Mucosa of rectum (tissue), 2 donors: ENCODE results near the gene TEAD1.

Experiments
- H3K27ac ChIP-seq, 2 donors: one replicate each; pipeline ENCODE4 v1.7.0; 2013; ENCODE audit warnings: inconsistent platforms in 2 of 2, low read depth in 2 of 2, low read length in 2 of 2
- H3K27me3 ChIP-seq, 2 donors: one replicate each; pipeline ENCODE4 v1.7.0; 2013; ENCODE audit warnings: low read length in 2 of 2; ENCODE audit not compliant: control insufficient read depth in 2 of 2, insufficient read depth in 2 of 2
- H3K36me3 ChIP-seq, 2 donors: one replicate each; pipeline ENCODE4 v1.7.0; 2013; ENCODE audit warnings: low read length in 2 of 2; ENCODE audit not compliant: control insufficient read depth in 2 of 2, insufficient read depth in 2 of 2
- H3K4me1 ChIP-seq, 2 donors: one replicate each; pipeline ENCODE4 v1.7.0; 2013; ENCODE audit warnings: low read length in 2 of 2, mild to moderate bottlenecking in 1 of 2; ENCODE audit not compliant: control insufficient read depth in 2 of 2, insufficient read depth in 2 of 2
- H3K4me3 ChIP-seq, 2 donors: one replicate each; pipeline ENCODE4 v1.7.0; 2013; ENCODE audit warnings: low read length in 2 of 2
- H3K9ac ChIP-seq, 2 donors: one replicate each; pipeline ENCODE4 v1.7.0; 2013; ENCODE audit warnings: low read length in 2 of 2, low read depth in 1 of 2, mild to moderate bottlenecking in 1 of 2
- H3K9me3 ChIP-seq, 2 donors: one replicate each; pipeline ENCODE4 v1.7.0; 2013; ENCODE audit warnings: low read length in 2 of 2; ENCODE audit not compliant: control insufficient read depth in 2 of 2
- donor health status: healthy.
- donor health status: Normal muscosa, but diverticular disease.

Gene TEAD1

GRCh38 chr11:12768726-12769673 lies 94.8 kb downstream of the TEAD1 start:
- Histone ChIP-seq H3K9ac (no peak overlapping the region), H3K4me3 (no peak overlapping the region), H3K9me3 (no peaks in the 10 kb centered on the region), H3K36me3 (no peaks in the 10 kb centered on the region), H3K27ac (no peak overlapping the region), H3K4me1 (peaks cover 0 to 4% of the 10 kb centered on the region in 2 donors), H3K27me3 (no peaks in the 10 kb centered on the region)

- Histone ChIP-seq H3K4me1 (peaks cover 0 to 4% of the 10 kb centered on the region in 2 donors), H3K27ac (no peak overlapping the region), H3K36me3 (no peaks in the 10 kb centered on the region), H3K4me3 (no peak overlapping the region), H3K9me3 (no peaks in the 10 kb centered on the region), H3K27me3 (no peaks in the 10 kb centered on the region), H3K9ac (no peak overlapping the region)
Observed at GRCh38 chr11:12769834-12770345, 95.7 kb downstream of the TEAD1 start.

GRCh38 chr11:12770435-12770834 lies 96.2 kb downstream of the TEAD1 start:
- no peaks in the 10 kb centered on the region for H3K27me3 ChIP-seq
- H3K9me3 ChIP-seq: no peaks in the 10 kb centered on the region
- no peak overlapping the region for H3K9ac ChIP-seq
- H3K27ac ChIP-seq: no peak overlapping the region
- H3K4me3 ChIP-seq: no peak overlapping the region
- H3K4me1 ChIP-seq: no peaks in the 10 kb centered on the region
- H3K36me3 ChIP-seq: no peaks in the 10 kb centered on the region

- Histone ChIP-seq H3K9ac (no peak overlapping the region), H3K9me3 (no peaks in the 10 kb centered on the region), H3K4me1 (no peaks in the 10 kb centered on the region), H3K27ac (no peak overlapping the region), H3K4me3 (no peak overlapping the region), H3K36me3 (no peaks in the 10 kb centered on the region), H3K27me3 (no peaks in the 10 kb centered on the region)
Observed at GRCh38 chr11:12770966-12771597, 96.9 kb downstream of the TEAD1 start.

GRCh38 chr11:12771875-12772274 lies 97.7 kb downstream of the TEAD1 start:
- no peak overlapping the region for H3K4me3 ChIP-seq
- H3K27me3 ChIP-seq: no peaks in the 10 kb centered on the region
- H3K4me1 ChIP-seq: no peaks in the 10 kb centered on the region
- H3K9me3 ChIP-seq: no peaks in the 10 kb centered on the region
- H3K27ac ChIP-seq: no peak overlapping the region
- no peaks in the 10 kb centered on the region for H3K36me3 ChIP-seq
- H3K9ac ChIP-seq: no peak overlapping the region

- H3K9me3 ChIP-seq: no peaks in the 10 kb centered on the region
- no peaks in the 10 kb centered on the region for H3K36me3 ChIP-seq
- no peak overlapping the region for H3K4me3 ChIP-seq
- H3K27me3 ChIP-seq: no peaks in the 10 kb centered on the region
- H3K27ac ChIP-seq: no peak overlapping the region
- peaks cover 0 to 3% of the 10 kb centered on the region in 2 donors for H3K4me1 ChIP-seq
- H3K9ac ChIP-seq: no peak overlapping the region
Observed at GRCh38 chr11:12772324-12772723, 98.1 kb downstream of the TEAD1 start.

- Histone ChIP-seq H3K27me3 (no peaks in the 10 kb centered on the region), H3K27ac (no peak overlapping the region), H3K4me1 (peaks cover 0 to 3% of the 10 kb centered on the region in 2 donors), H3K9me3 (no peaks in the 10 kb centered on the region), H3K36me3 (no peaks in the 10 kb centered on the region), H3K4me3 (no peak overlapping the region), H3K9ac (no peak overlapping the region)
Observed at GRCh38 chr11:12773591-12773990, 99.4 kb downstream of the TEAD1 start.

GRCh38 chr11:12775955-12776354 lies 101.7 kb downstream of the TEAD1 start:
- H3K9ac ChIP-seq: no peak overlapping the region
- H3K27ac ChIP-seq: no peak overlapping the region
- H3K4me3 ChIP-seq: no peak overlapping the region
- H3K27me3 ChIP-seq: no peaks in the 10 kb centered on the region
- H3K4me1 ChIP-seq: peaks cover 0 to 3% of the 10 kb centered on the region in 2 donors
- no peaks in the 10 kb centered on the region for H3K36me3 ChIP-seq
- H3K9me3 ChIP-seq: no peaks in the 10 kb centered on the region

GRCh38 chr11:12777208-12777874 lies 103.1 kb downstream of the TEAD1 start:
- H3K27ac ChIP-seq: no peak overlapping the region

More at GRCh38 chr11:12777208-12777874, 103.1 kb downstream of the TEAD1 start:
- Histone ChIP-seq H3K27me3 (no peaks in the 10 kb centered on the region), H3K4me3 (no peak overlapping the region), H3K4me1 (peaks cover 0 to 3% of the 10 kb centered on the region in 2 donors), H3K9me3 (no peaks in the 10 kb centered on the region), H3K36me3 (no peaks in the 10 kb centered on the region), H3K9ac (no peak overlapping the region)
